AG04449 (cell line): ENCODE results near the gene SPECC1.
"Not testable (repeated sequence)": the region's sequence is repeated elsewhere in the genome, so short reads cannot be mapped to it uniquely, and the experiment has no call there.

Experiments
- CTCF ChIA-PET: fragments of 350-600 bp; formaldehyde crosslinking; extraction: SDS; loops from one replicate; lab custom pipeline; 2021; ENCODE audit warnings: antibody characterized with exemption; lab: Yijun Ruan, JAX
- POLR2A ChIA-PET: fragments of 400-600, 350-600 bp; formaldehyde crosslinking; extraction: SDS; loops from one replicate; lab custom pipeline; 2020; ENCODE audit warnings: antibody characterized with exemption, inconsistent platforms; lab: Yijun Ruan, JAX
- DNase-seq: peaks from one replicate; pipeline ENCODE4 v3.0.0-alpha.2; 2010; ENCODE audit warnings: low read depth, low spot score
- H3K4me3 ChIP-seq: 2 replicates; pipeline ENCODE4 v1.5.1; 2011; ENCODE audit warnings: low read depth, mild to moderate bottlenecking, control low read depth, low read length
- CTCF ChIP-seq: IDR thresholded peaks from one replicate; pipeline ENCODE4 v1.5.1; 2011; ENCODE audit warnings: mild to moderate bottlenecking, moderate library complexity, low read length, control low read depth, inconsistent platforms; ENCODE audit not compliant: insufficient read depth; ENCODE audit errors: missing control alignments

SPECC1 gene

GRCh38 chr17:20073055-20073979, 64.2 kb downstream of the SPECC1 start:
- no peak for DNase-seq
- TF ChIP-seq CTCF = no peak
- ChIA-PET POLR2A (no interaction called here), CTCF (no interaction called here)
- H3K4me3 ChIP-seq = no peak overlapping the region

- no peak for TF ChIP-seq CTCF
- DNase-seq = no peak
- POLR2A ChIA-PET = no interaction called here
- H3K4me3 ChIP-seq = no peak overlapping the region
- CTCF ChIA-PET = no interaction called here
These were observed 64.8 kb downstream of the SPECC1 start for GRCh38 chr17:20074001-20074400.

GRCh38 chr17:20074489-20074888, 65.3 kb downstream of the SPECC1 start:
- TF ChIP-seq CTCF = no peak
- ChIA-PET POLR2A (no interaction called here), CTCF (interaction anchor here (1.8 kb wide), 1 partner anchor 42 kb away, joined by 7 read pairs; no protein-coding TSS in a partner anchor)
- no peak overlapping the region for H3K4me3 ChIP-seq
- no peak for DNase-seq

- CTCF ChIA-PET = interaction anchor here (1.8 kb wide), 1 partner anchor 41 kb away, joined by 7 read pairs; no protein-coding TSS in a partner anchor
- DNase-seq, H3K4me3 ChIP-seq, POLR2A ChIA-PET: not testable (repeated sequence)
These were observed 67.0 kb downstream of the SPECC1 start for GRCh38 chr17:20076137-20076536.

- TF ChIP-seq CTCF = no peak
- POLR2A ChIA-PET = no interaction called here
- CTCF ChIA-PET = no interaction called here
- H3K4me3 ChIP-seq = no peak overlapping the region
- no peak for DNase-seq
These were observed 69.0 kb downstream of the SPECC1 start for GRCh38 chr17:20077978-20078685.

GRCh38 chr17:20080513-20080912, 71.4 kb downstream of the SPECC1 start:
- CTCF ChIA-PET = no interaction called here

More at GRCh38 chr17:20080513-20080912, 71.4 kb downstream of the SPECC1 start:
- TF ChIP-seq CTCF = no peak
- DNase-seq = no peak
- POLR2A ChIA-PET = no interaction called here
- H3K4me3 ChIP-seq = no peak overlapping the region
